Measurements from ENCODE around the gene MAFG.

Gene MAFG

GRCh38 chr17:81917565-81918332, 9.8 kb downstream of the MAFG start, which contains the start of gene SIRT7 (continued):
- TF ChIP-seq MYNN (tag by site-specific recombination; IDR thresholded peaks at IDR 0.05; ENCODE audit: borderline replicate concordance): no peak
- no peak for TF ChIP-seq KLF9 (tag by site-specific recombination; IDR thresholded peaks at IDR 0.05; ENCODE audit: low read depth)
- 0 out of 2 replicates have a peak, but pooled peaks have one; percentile 31 for TF ChIP-seq ZNF596 (tag by site-specific recombination; IDR thresholded peaks at IDR 0.05)
- TF ChIP-seq ZNF138 (tag by site-specific recombination; IDR thresholded peaks at IDR 0.05; ENCODE audit: borderline replicate concordance): no peak
- TF ChIP-seq ZSCAN5A (tag by site-specific recombination; IDR thresholded peaks at IDR 0.05): no peak
- no peak for TF ChIP-seq ZBTB1 (tag by site-specific recombination; IDR thresholded peaks at IDR 0.05)
- no peak for TF ChIP-seq ZBTB21 (tag by site-specific recombination; IDR thresholded peaks at IDR 0.05)
- no peak for TF ChIP-seq FEZF1 (tag by site-specific recombination; IDR thresholded peaks at IDR 0.05)
- TF ChIP-seq PRDM1 (tag by site-specific recombination; IDR thresholded peaks at IDR 0.05): no peak
- TF ChIP-seq ZNF302 (tag by site-specific recombination; IDR thresholded peaks at IDR 0.05; ENCODE audit: low read depth): no peak
- TF ChIP-seq ZBTB10 (tag by site-specific recombination; IDR thresholded peaks at IDR 0.05): no peak
- no peak for TF ChIP-seq ZNF624 (tag by site-specific recombination; IDR thresholded peaks at IDR 0.05)
- TF ChIP-seq KLF1 (tag by site-specific recombination; IDR thresholded peaks at IDR 0.05): peak; percentile 58; the same call in 1 of the 2 replicates
- no peak for TF ChIP-seq ZNF114 (tag by site-specific recombination; IDR thresholded peaks at IDR 0.05)
- no peak for TF ChIP-seq ATF2 (tag by site-specific recombination; IDR thresholded peaks at IDR 0.05; ENCODE audit: low read depth)
- no peak for TF ChIP-seq ZNF792 (tag by site-specific recombination; IDR thresholded peaks at IDR 0.05)
- TF ChIP-seq AEBP2 (tag by site-specific recombination; IDR thresholded peaks at IDR 0.05; ENCODE audit: borderline replicate concordance): no peak
- no peak for TF ChIP-seq ZNF311 (tag by site-specific recombination; IDR thresholded peaks at IDR 0.05; ENCODE audit: borderline replicate concordance)
- no peak for TF ChIP-seq ZNF37A (tag by site-specific recombination; IDR thresholded peaks at IDR 0.05)
- no peak for TF ChIP-seq ZNF510 (tag by site-specific recombination; IDR thresholded peaks at IDR 0.05; ENCODE audit: insufficient replicate concordance)
- no peak for TF ChIP-seq ZNF48 (tag by site-specific recombination; IDR thresholded peaks at IDR 0.05)
- no peak for TF ChIP-seq ZNF423 (tag by site-specific recombination; IDR thresholded peaks at IDR 0.05)
- TF ChIP-seq GLI2 (tag by site-specific recombination; IDR thresholded peaks at IDR 0.05; ENCODE audit: borderline replicate concordance, low read depth): no peak
- TF ChIP-seq IKZF3 (tag by site-specific recombination; IDR thresholded peaks at IDR 0.05): no peak
- 0 out of 2 replicates have a peak, but pooled peaks have one; percentile 6 for TF ChIP-seq ZNF677 (tag by site-specific recombination; IDR thresholded peaks at IDR 0.05)
- TF ChIP-seq ZNF664 (tag by site-specific recombination; IDR thresholded peaks at IDR 0.05): no peak
- no peak for TF ChIP-seq ZNF169 (tag by site-specific recombination; IDR thresholded peaks at IDR 0.05)
- no peak for TF ChIP-seq ZNF366 (tag by site-specific recombination; conservative IDR thresholded peaks at IDR 0.05)
- TF ChIP-seq ZNF623 (tag by site-specific recombination; IDR thresholded peaks at IDR 0.05): no peak
- TF ChIP-seq INSM2 (tag by site-specific recombination; IDR thresholded peaks at IDR 0.05): no peak
